ENCODE measurements around the gene SH3GLB1. TPM values are rescaled to one million over a fixed set of nuclear protein-coding genes. Genes with fewer than 3 reads are reported as not detected.
A peak's percentile ranks its signal among the peaks of the same experiment; 100 is the strongest.

SH3GLB1 gene
- total RNA-seq (2016; rRNA removed; fragmentation: Illumina TruSeq; extraction: Trizol) (41.5 and 55.7 TPM in 2 replicates), polyA plus RNA-seq (2011; rRNA removed) (19.1 and 26.0 TPM in 2 replicates), polyA minus RNA-seq (2011; rRNA and poly(A)+ RNA removed; ENCODE audit: low replicate concordance) (11.0 and 12.6 TPM in 2 replicates), Bru-seq, nascent RNA (percentile 92 among the genes with signal in this experiment), BruChase-seq, experiment 1, labeled RNA remaining after a 6-hour chase (percentile 91 among the genes with signal in this experiment), BruChase-seq, experiment 2, labeled RNA remaining after a 2-hour chase (percentile 86 among the genes with signal in this experiment)
- 31.7 and 34.5 TPM in 2 replicates for total RNA-seq (2016; cell fraction: cytosol; rRNA removed; fragmentation: Illumina TruSeq; extraction: Trizol; ENCODE audit: low read depth)
- 40.7 and 48.7 TPM in 2 replicates for total RNA-seq (2016; cell fraction: insoluble cytoplasmic fraction; rRNA removed; fragmentation: Illumina TruSeq; extraction: Trizol)
- total RNA-seq (2016; cell fraction: membrane; rRNA removed; fragmentation: Illumina TruSeq; extraction: Trizol), result 50.0 and 52.9 TPM in 2 replicates
- 27.4 and 29.1 TPM in 2 replicates for total RNA-seq (2016; cell fraction: nucleus; rRNA removed; fragmentation: Illumina TruSeq; extraction: Trizol)
- 12.0 and 16.2 TPM in 2 replicates for polyA plus RNA-seq (2011; cell fraction: cytosol; rRNA removed)
- polyA plus RNA-seq (2011; cell fraction: nucleus; rRNA removed), result 8.1 and 9.6 TPM in 2 replicates
- polyA plus RNA-seq (2012), result 26.0 and 35.6 TPM in 2 replicates
- polyA plus RNA-seq (2016; cell fraction: cytosol; fragmentation: Illumina TruSeq; extraction: Trizol; ENCODE audit: low read depth), result 33.7 and 40.6 TPM in 2 replicates
- 61.0 and 63.7 TPM in 2 replicates for polyA plus RNA-seq (2016; cell fraction: insoluble cytoplasmic fraction; fragmentation: Illumina TruSeq; extraction: Trizol; ENCODE audit: low read depth)
- 43.8 and 46.0 TPM in 2 replicates for polyA plus RNA-seq (2016; cell fraction: membrane; fragmentation: Illumina TruSeq; extraction: Trizol; ENCODE audit: low read depth)
- 44.9 and 48.5 TPM in 2 replicates for polyA plus RNA-seq (2016; cell fraction: nucleus; fragmentation: Illumina TruSeq; extraction: Trizol; ENCODE audit: insufficient read depth, low read depth)
- 18.4 and 24.7 TPM in 2 replicates for polyA minus RNA-seq (2011; cell fraction: cytosol; rRNA and poly(A)+ RNA removed)
- 38.0 and 42.0 TPM in 2 replicates for polyA minus RNA-seq (2011; cell fraction: nucleus; rRNA and poly(A)+ RNA removed)
- long read RNA-seq, experiment 1, full-length matches to known transcripts, result 86 of 100 reads
- long read RNA-seq, experiment 1, partial matches to known transcripts, result 8 of 100 reads
- long read RNA-seq, experiment 1, other reads (novel, unspliced or antisense), result 6 of 100 reads
- long read RNA-seq, experiment 2, full-length matches to known transcripts, result 70 of 125 reads
- long read RNA-seq, experiment 2, partial matches to known transcripts, result 13 of 125 reads
- long read RNA-seq, experiment 2, other reads (novel, unspliced or antisense), result 42 of 125 reads

GRCh38 chr1:86704458-86704971 is at the start of gene SH3GLB1:
TSS of gene SH3GLB1 (plus strand) at chr1:86704576. CDS start at chr1:86704900, 324 bp downstream.
- DNase-seq (ENCODE audit: low spot score) (peak; percentile 74), FAIRE-seq (no peak), ATAC-seq (peak; percentile 97)
- ChIA-PET CTCF (ENCODE audit: low intra/inter-chr PET ratio, low total read pairs) (interaction anchor here (0.7 to 0.8 kb wide), 2 partner anchors 37 to 207 kb away, joined by 3 read pairs; no protein-coding TSS in a partner anchor), POLR2A (interaction anchor here (0.6 to 2.9 kb wide), 15 partner anchors 9 to 289 kb away, joined by 3 to 20 read pairs (median 4); no protein-coding TSS in a partner anchor)
- BruUV-seq (replicated peaks), result no TSS peak
- Histone ChIP-seq H3K36me3 (replicated peaks in 1 of 2; ENCODE audit: control insufficient read depth in 1 of 2, insufficient read depth in 2 of 2, low read length in 2 of 2) (no peaks in the 10 kb centered on the region), H2AFZ (ENCODE audit: low read length) (peak within 1 kb of the TSS; percentile 89), H3K27ac (ENCODE audit: extremely low read length, insufficient read depth, low read length) (peak within 1 kb of the TSS; percentile 90), H3K4me2 (ENCODE audit: low read depth, low read length) (peak within 1 kb of the TSS; percentile 87), H3K79me2 (ENCODE audit: insufficient read depth, low read length) (peaks cover 47% of the 10 kb centered on the region), H3K4me3 (replicated peaks in 1 of 3; ENCODE audit: insufficient read depth in 1 of 3, low read depth in 2 of 3, low read length in 3 of 3) (peak within 1 kb of the TSS; percentile 84 to 97 (median 95)), H3K9me3 (ENCODE audit: low read length) (no peaks in the 10 kb centered on the region), H3K9ac (ENCODE audit: insufficient read depth, low read depth, low read length) (peak within 1 kb of the TSS; percentile 89), H3K4me1 (ENCODE audit: insufficient read depth, low read length) (peaks cover 34% of the 10 kb centered on the region), H3K27me3 (ENCODE audit: control insufficient read depth in 1 of 2, insufficient read depth in 2 of 2, low read length in 2 of 2) (no peaks in the 10 kb centered on the region; a peak in 1 of 5 replicates), H4K20me1 (ENCODE audit: insufficient read depth, low read length) (peaks cover 22% of the 10 kb centered on the region)
- intact Hi-C loops (cut with micrococcal nuclease; ENCODE audit: unreplicated experiment), result loop anchor here (10.0 kb wide), 3 partner anchors 70 to 320 kb away; partner anchors contain the start of genes HS2ST1 and SELENOF
- in situ Hi-C loops (cut with HindIII; ENCODE audit: extremely low pct_ligation_motif_present, low pct_unique_long_range_greater_than_20kb), result no loop called here
- WGBS (ENCODE audit: low lambda C conversion rate), result 0% methylated on average over 3 of the region's 71 CpGs
- 0 out of 2 replicates have a peak, but pooled peaks have one; percentile 32 for TF ChIP-seq IRF1 (CRISPR knock-in tag; IDR thresholded peaks at IDR 0.05; ENCODE audit: low read depth)
- no peak for TF ChIP-seq PAX8 (CRISPR knock-in tag; IDR thresholded peaks at IDR 0.05; ENCODE audit: borderline replicate concordance)
- peak; percentile 82 for TF ChIP-seq ZSCAN21 (CRISPR knock-in tag; IDR thresholded peaks at IDR 0.05; ENCODE audit: borderline replicate concordance)
- peak; percentile 69; the same call in 1 of the 2 replicates for TF ChIP-seq ZNF749 (CRISPR knock-in tag; IDR thresholded peaks at IDR 0.05; ENCODE audit: borderline replicate concordance)
- TF ChIP-seq HOXA9 (CRISPR knock-in tag; IDR thresholded peaks at IDR 0.05; ENCODE audit: borderline replicate concordance), result peak; percentile 64; the same call in 1 of the 2 replicates
- TF ChIP-seq NFIC (IDR thresholded peaks at IDR 0.05; ENCODE audit: low read length), result no peak
- 0 out of 2 replicates have a peak, but pooled peaks have one; percentile 15 for TF ChIP-seq MXD4 (CRISPR knock-in tag; IDR thresholded peaks at IDR 0.05)
- peak; percentile 73; the same call in 1 of the 2 replicates for TF ChIP-seq THAP8 (CRISPR knock-in tag; IDR thresholded peaks at IDR 0.05; ENCODE audit: borderline replicate concordance)
- TF ChIP-seq REPIN1 (CRISPR knock-in tag; IDR thresholded peaks at IDR 0.05; ENCODE audit: borderline replicate concordance, low read depth), result peak; percentile 72
- TF ChIP-seq IKZF5 (CRISPR knock-in tag; IDR thresholded peaks at IDR 0.05), result peak; percentile 76
- 0 out of 2 replicates have a peak, but pooled peaks have one; percentile 65 for TF ChIP-seq MZF1 (CRISPR knock-in tag; IDR thresholded peaks at IDR 0.05; ENCODE audit: borderline replicate concordance)
- peak; percentile 52; the same call in 1 of the 2 replicates for TF ChIP-seq TGIF2 (CRISPR knock-in tag; IDR thresholded peaks at IDR 0.05)
